IMR-90 (cell line): ENCODE results near the gene CA5B. TPM values are rescaled to one million over a fixed set of nuclear protein-coding genes. Genes with fewer than 3 reads are reported as not detected.

Source experiments
- ATAC-seq: fragments of 200-7000 bp; cut with Tn5 transposase; 2 replicates; pipeline ENCODE4 v1.9.1; 2020; ENCODE audit warnings: low read depth, mild to moderate bottlenecking, moderate library complexity
- BruUV-seq: library from RNA; stranded (reverse); fragments of 400-500 nt; replicated peaks from 2 replicates; lab custom pipeline; 2021; lab: Mats Ljungman, UMichigan
- CTCF ChIA-PET: fragments of 300-600 bp; formaldehyde crosslinking; extraction: SDS; loops from one replicate; lab custom pipeline; 2021; ENCODE audit warnings: antibody characterized with exemption; lab: Yijun Ruan, JAX
- POLR2A ChIA-PET: fragments of 300-600 bp; sonication (Branson Sonifier 250); formaldehyde crosslinking; loops from one replicate; lab custom pipeline; 2022; ENCODE audit warnings: antibody characterized with exemption; ENCODE audit not compliant: unreplicated experiment; lab: Charles Lee
- DNase-seq: peaks from one replicate; pipeline ENCODE4 v3.0.0; 2013
- H2AFZ ChIP-seq: replicated peaks from 2 replicates; pipeline ENCODE3; 2013; ENCODE audit warnings: low read length, mild to moderate bottlenecking; ENCODE audit not compliant: poor library complexity
- H2AK5ac ChIP-seq: 2 replicates; pipeline ENCODE4 v1.6.1; 2013; ENCODE audit warnings: low read depth, low read length, inconsistent platforms
- H2AK9ac ChIP-seq: replicated peaks from 2 replicates; pipeline ENCODE3; 2013; ENCODE audit warnings: mild to moderate bottlenecking, low read depth, low read length, moderate library complexity; ENCODE audit not compliant: poor library complexity
- H2BK120ac ChIP-seq: 2 replicates; pipeline ENCODE4 v1.6.1; 2013; ENCODE audit warnings: low read depth, low read length, inconsistent platforms
- H2BK15ac ChIP-seq: 3 replicates; pipeline ENCODE4 v1.6.1; 2013; ENCODE audit warnings: low read depth, low read length, inconsistent platforms
- H2BK20ac ChIP-seq: 2 replicates; pipeline ENCODE4 v1.6.1; 2013; ENCODE audit warnings: low read depth, mild to moderate bottlenecking, inconsistent platforms, low read length, moderate library complexity
- H2BK5ac ChIP-seq: 2 replicates; pipeline ENCODE4 v1.6.1; 2013; ENCODE audit warnings: mild to moderate bottlenecking, low read depth, low read length, inconsistent platforms; ENCODE audit not compliant: poor library complexity, severe bottlenecking
- H3K14ac ChIP-seq: replicated peaks from 2 replicates; pipeline ENCODE4 v1.6.1; 2013; ENCODE audit warnings: low read depth, low read length, inconsistent platforms
- H3K18ac ChIP-seq: 2 replicates; pipeline ENCODE4 v1.6.1; 2013; ENCODE audit warnings: low read depth, low read length, control low read depth
- H3K23ac ChIP-seq: 2 replicates; pipeline ENCODE4 v1.6.1; 2013; ENCODE audit warnings: low read depth, low read length, inconsistent platforms
- H3K27ac ChIP-seq: 2 replicates; pipeline ENCODE4 v1.5.1; 2013; ENCODE audit warnings: mild to moderate bottlenecking, control low read depth, low read length; ENCODE audit not compliant: insufficient read depth
- H3K27me3 ChIP-seq: 2 replicates; pipeline ENCODE4 v1.6.1; 2013; ENCODE audit warnings: low read length; ENCODE audit not compliant: control insufficient read depth, insufficient read depth
- H3K36me3 ChIP-seq: 2 replicates; pipeline ENCODE4 v1.6.1; 2013; ENCODE audit warnings: low read length, mixed read lengths; ENCODE audit not compliant: control insufficient read depth, insufficient read depth
- H3K4ac ChIP-seq: 2 replicates; pipeline ENCODE4 v1.6.1; 2013; ENCODE audit warnings: low read depth, low read length, inconsistent platforms
- H3K4me1 ChIP-seq: 2 replicates; pipeline ENCODE4 v1.6.1; 2013; ENCODE audit warnings: low read length, mixed read lengths; ENCODE audit not compliant: control insufficient read depth, insufficient read depth
- H3K4me2 ChIP-seq: 2 replicates; pipeline ENCODE4 v1.6.1; 2013; ENCODE audit warnings: low read depth, mild to moderate bottlenecking, control low read depth, low read length, moderate library complexity
- H3K4me3 ChIP-seq: 2 replicates; pipeline ENCODE4 v1.5.1; 2013; ENCODE audit warnings: low read depth, mild to moderate bottlenecking, control low read depth, low read length, moderate library complexity; ENCODE audit not compliant: insufficient read depth
- H3K56ac ChIP-seq: 2 replicates; pipeline ENCODE4 v1.6.1; 2013; ENCODE audit warnings: low read length, inconsistent platforms; ENCODE audit not compliant: insufficient read depth; ENCODE audit errors: extremely low read depth
- H3K79me1 ChIP-seq, 2 experiments: 2 replicates each; pipeline ENCODE4 v1.6.1; 2013; ENCODE audit warnings: low read length in 2 of 2, inconsistent platforms in 1 of 2, low read depth in 1 of 2
- H3K9ac ChIP-seq: 2 replicates; pipeline ENCODE4 v1.6.1; 2013; ENCODE audit warnings: low read depth, low read length, control low read depth
- H3K9me1 ChIP-seq: 2 replicates; pipeline ENCODE4 v1.6.1; 2013; ENCODE audit warnings: low read length, inconsistent platforms; ENCODE audit not compliant: insufficient read depth
- H3K9me3 ChIP-seq: 2 replicates; pipeline ENCODE4 v1.6.1; 2013; ENCODE audit warnings: low read length; ENCODE audit not compliant: control insufficient read depth, insufficient read depth
- H4K20me1 ChIP-seq: 2 replicates; pipeline ENCODE4 v1.6.1; 2013; ENCODE audit warnings: low read length, inconsistent platforms; ENCODE audit not compliant: insufficient read depth
- H4K5ac ChIP-seq: 2 replicates; pipeline ENCODE4 v1.6.1; 2013; ENCODE audit warnings: mild to moderate bottlenecking, low read depth, low read length, control low read depth
- H4K8ac ChIP-seq, 2 experiments: 2 replicates each; pipeline ENCODE4 v1.6.1; 2013; ENCODE audit warnings: low read depth in 2 of 2, low read length in 2 of 2, control low read depth in 1 of 2, inconsistent platforms in 1 of 2
- H4K91ac ChIP-seq: 2 replicates; pipeline ENCODE4 v1.6.1; 2013; ENCODE audit warnings: low read depth, low read length, inconsistent platforms; ENCODE audit not compliant: insufficient read depth
- BHLHE40 ChIP-seq: fragments of 150-350 bp; IDR thresholded peaks from 2 replicates; pipeline ENCODE4 v1.6.1; 2016; ENCODE audit warnings: mild to moderate bottlenecking, low read depth, low read length
- CEBPB ChIP-seq: IDR thresholded peaks from 2 replicates; pipeline ENCODE4 v1.6.1; 2012; ENCODE audit warnings: low read depth, low read length, improper control_type of control experiment
- CHD1 ChIP-seq: IDR thresholded peaks from 2 replicates; pipeline ENCODE4 v1.6.1; 2012; ENCODE audit warnings: low read depth, low read length, improper control_type of control experiment
- CTCF ChIP-seq: conservative IDR thresholded peaks from 2 replicates; pipeline ENCODE4 v1.5.1; 2012; ENCODE audit warnings: mild to moderate bottlenecking, low read depth, low read length, improper control_type of control experiment
- MAZ ChIP-seq: IDR thresholded peaks from 2 replicates; pipeline ENCODE4 v1.6.1; 2012; ENCODE audit warnings: low read depth, mild to moderate bottlenecking, low read length, improper control_type of control experiment, moderate library complexity, borderline replicate concordance
- MXI1 ChIP-seq: IDR thresholded peaks from 2 replicates; pipeline ENCODE4 v1.6.1; 2012; ENCODE audit warnings: low read depth, mild to moderate bottlenecking, low read length, moderate library complexity, borderline replicate concordance
- POLR2A ChIP-seq: IDR thresholded peaks from 2 replicates; pipeline ENCODE4 v1.6.1; 2012; ENCODE audit warnings: mild to moderate bottlenecking, low read depth, low read length
- RAD21 ChIP-seq: IDR thresholded peaks from 2 replicates; pipeline ENCODE4 v1.6.1; 2012; ENCODE audit warnings: low read length, improper control_type of control experiment
- SMC3 ChIP-seq: fragments of 150-350 bp; IDR thresholded peaks from 2 replicates; pipeline ENCODE4 v1.6.1; 2016; ENCODE audit warnings: low read depth, mild to moderate bottlenecking, antibody characterized with exemption, low read length, moderate library complexity
- USF2 ChIP-seq: fragments of 150-350 bp; IDR thresholded peaks from 2 replicates; pipeline ENCODE4 v1.6.1; 2017; ENCODE audit warnings: mild to moderate bottlenecking, antibody characterized with exemption, low read length, low read depth
- WGBS, 2 experiments: methylation state at CpG; one replicate each; pipeline versions ENCODE4 v1.1.5 to v1.1.7; 2013; ENCODE audit warnings: missing lambda C conversion rate in 2 of 2; ENCODE audit not compliant: insufficient read length in 1 of 2; ENCODE audit errors: extremely low coverage in 2 of 2; 5-methylcytosine and 5-hydroxymethylcytosine counted together
- dilution Hi-C: fragments of 300-500 bp; cut with HindIII; formaldehyde crosslinking; loops from one replicate; pipeline ENCODE4 v1.14.3; 2018; ENCODE audit warnings: low sequenced_read_pairs; ENCODE audit not compliant: unreplicated experiment
- in situ Hi-C: fragments of 300-500 bp; cut with MboI; formaldehyde crosslinking; loops from 3 replicates; pipeline ENCODE4 v1.14.3; 2019; ENCODE audit warnings: low sequenced_read_pairs, inconsistent platforms, mixed read lengths
- intact Hi-C: fragments of 100-400 bp; cut with micrococcal nuclease; formaldehyde crosslinking; loops from 2 replicates; pipeline ENCODE4 v1.10.0; 2022
- polyA plus RNA-seq, 3 experiments: library from polyadenylated mRNA; depleted of rRNA; stranded (reverse); fragments of >200 nt; gene quantifications; 2 replicates each; pipeline ENCODE4 v1.2.3, GENCODE V29; 2012; ENCODE audit warnings: low replicate concordance in 1 of 3
- total RNA-seq: library from RNA; depleted of rRNA; stranded (reverse); fragments of >200 nt; gene quantifications from 2 replicates; pipeline ENCODE4 v1.2.3, GENCODE V29; 2012

Gene CA5B
- total and polyA plus RNA-seq, 2 of the 4 experiments (the other 2 are of a cell fraction): 3.5 to 5.4 TPM

- TF ChIP-seq USF2: no peak
- no peak for TF ChIP-seq CHD1
- TF ChIP-seq CTCF: no peak
- TF ChIP-seq SMC3: no peak
- TF ChIP-seq POLR2A: no peak
- no peak for TF ChIP-seq BHLHE40
- TF ChIP-seq MXI1: no peak
- no peak for TF ChIP-seq MAZ
- TF ChIP-seq RAD21: no peak
- TF ChIP-seq CEBPB: no peak
- no peak overlapping the region for H3K9ac ChIP-seq
- H3K36me3 ChIP-seq: peaks cover 21% of the 10 kb centered on the region
- no peak overlapping the region for H3K14ac ChIP-seq
- no peak overlapping the region for H2BK5ac ChIP-seq
- no CpG with 5 or more reads among the region's 3 CpGs for WGBS, 2 experiments
- no peaks in the 10 kb centered on the region for H4K20me1 ChIP-seq
- no peaks in the 10 kb centered on the region for H3K27me3 ChIP-seq
- in situ Hi-C loops (no loop called here), intact Hi-C loops (no loop called here), dilution Hi-C loops (no loop called here)
- no peak overlapping the region for H3K18ac ChIP-seq
- H3K9me3 ChIP-seq: no peaks in the 10 kb centered on the region
- H3K4me1 ChIP-seq: no peaks in the 10 kb centered on the region
- no peak for ATAC-seq
- ChIA-PET POLR2A (no interaction called here), CTCF (no interaction called here)
- no peak overlapping the region for H2AK9ac ChIP-seq
- H3K9me1 ChIP-seq: no peaks in the 10 kb centered on the region
- H4K5ac ChIP-seq: no peak overlapping the region
- no peak overlapping the region for H2BK20ac ChIP-seq
- no peak overlapping the region for H2AK5ac ChIP-seq
- no peak overlapping the region for H2BK15ac ChIP-seq
- no peak overlapping the region for H3K23ac ChIP-seq
- no peak overlapping the region for H2AFZ ChIP-seq
- no peak overlapping the region for H4K8ac ChIP-seq
- peaks cover 7 to 9% of the 10 kb centered on the region in 2 experiments; a peak in 3 of 4 replicates for H3K79me1 ChIP-seq
- no peak overlapping the region for H3K56ac ChIP-seq
- no peak overlapping the region for H3K4me3 ChIP-seq
- H3K4ac ChIP-seq: no peak overlapping the region
- H3K4me2 ChIP-seq: no peak overlapping the region
- H2BK120ac ChIP-seq: no peak overlapping the region
- H3K27ac ChIP-seq: no peak overlapping the region
- H4K91ac ChIP-seq: no peak overlapping the region
- BruUV-seq: no TSS peak
- DNase-seq: no peak
Measured at GRCh38 chrX:15696516-15696915, 41.6 kb upstream of the CA5B start.
